ENCODE measurements around the gene NFKB1. TPM values are rescaled to one million over a fixed set of nuclear protein-coding genes. Genes with fewer than 3 reads are reported as not detected.

NFKB1 gene, protein sequence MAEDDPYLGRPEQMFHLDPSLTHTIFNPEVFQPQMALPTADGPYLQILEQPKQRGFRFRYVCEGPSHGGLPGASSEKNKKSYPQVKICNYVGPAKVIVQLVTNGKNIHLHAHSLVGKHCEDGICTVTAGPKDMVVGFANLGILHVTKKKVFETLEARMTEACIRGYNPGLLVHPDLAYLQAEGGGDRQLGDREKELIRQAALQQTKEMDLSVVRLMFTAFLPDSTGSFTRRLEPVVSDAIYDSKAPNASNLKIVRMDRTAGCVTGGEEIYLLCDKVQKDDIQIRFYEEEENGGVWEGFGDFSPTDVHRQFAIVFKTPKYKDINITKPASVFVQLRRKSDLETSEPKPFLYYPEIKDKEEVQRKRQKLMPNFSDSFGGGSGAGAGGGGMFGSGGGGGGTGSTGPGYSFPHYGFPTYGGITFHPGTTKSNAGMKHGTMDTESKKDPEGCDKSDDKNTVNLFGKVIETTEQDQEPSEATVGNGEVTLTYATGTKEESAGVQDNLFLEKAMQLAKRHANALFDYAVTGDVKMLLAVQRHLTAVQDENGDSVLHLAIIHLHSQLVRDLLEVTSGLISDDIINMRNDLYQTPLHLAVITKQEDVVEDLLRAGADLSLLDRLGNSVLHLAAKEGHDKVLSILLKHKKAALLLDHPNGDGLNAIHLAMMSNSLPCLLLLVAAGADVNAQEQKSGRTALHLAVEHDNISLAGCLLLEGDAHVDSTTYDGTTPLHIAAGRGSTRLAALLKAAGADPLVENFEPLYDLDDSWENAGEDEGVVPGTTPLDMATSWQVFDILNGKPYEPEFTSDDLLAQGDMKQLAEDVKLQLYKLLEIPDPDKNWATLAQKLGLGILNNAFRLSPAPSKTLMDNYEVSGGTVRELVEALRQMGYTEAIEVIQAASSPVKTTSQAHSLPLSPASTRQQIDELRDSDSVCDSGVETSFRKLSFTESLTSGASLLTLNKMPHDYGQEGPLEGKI
- 31.0 TPM for total RNA-seq

DNA sequence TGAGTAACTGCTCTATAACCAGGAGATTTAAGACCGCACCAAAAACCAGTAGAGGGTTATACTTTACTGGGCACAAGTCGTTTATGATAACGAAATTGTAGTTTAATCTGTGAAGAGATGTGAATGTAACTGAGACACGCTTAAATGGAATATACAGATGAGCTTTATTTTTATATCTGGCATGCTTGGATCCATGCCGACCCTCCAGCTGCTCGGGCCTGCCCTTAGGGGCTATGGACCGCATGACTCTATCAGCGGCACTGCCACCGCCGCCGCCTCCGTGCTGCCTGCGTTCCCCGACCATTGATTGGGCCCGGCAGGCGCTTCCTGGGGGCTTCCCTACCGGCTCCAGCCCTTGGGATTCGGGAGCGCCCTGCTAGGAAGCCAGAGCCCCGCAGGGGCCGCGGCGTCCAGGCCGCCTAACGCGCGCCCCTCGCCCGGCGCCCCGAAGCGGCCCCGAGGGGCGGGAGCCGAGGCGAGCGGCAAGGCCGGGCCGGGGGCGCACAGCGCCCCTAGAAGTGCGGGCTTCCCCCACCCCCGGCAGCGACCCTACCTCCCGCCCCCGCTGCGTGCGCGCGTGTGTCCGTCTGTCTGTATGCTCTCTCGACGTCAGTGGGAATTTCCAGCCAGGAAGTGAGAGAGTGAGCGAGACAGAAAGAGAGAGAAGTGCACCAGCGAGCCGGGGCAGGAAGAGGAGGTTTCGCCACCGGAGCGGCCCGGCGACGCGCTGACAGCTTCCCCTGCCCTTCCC is at the start of gene NFKB1:
Gene NFKB1, plus strand, starts transcription at position 664 of the 751 bp plus-strand sequence. CDS start 24,160 bp downstream, outside the sequence.

Other genes starting within 250 kb of the NFKB1 start
- 19.6 TPM for gene SLC39A8, start 155.9 kb upstream of the NFKB1 start, total RNA-seq